NT2/D1 (cell line): Measurements from ENCODE around the gene AMBRA1.

Experiments used
- SUZ12 ChIP-seq: IDR thresholded peaks from 2 replicates; pipeline ENCODE4 v1.6.1; 2011; ENCODE audit not compliant: insufficient read length, insufficient read depth; ENCODE audit errors: extremely low read depth
- YY1 ChIP-seq: IDR thresholded peaks from 2 replicates; pipeline ENCODE4 v1.6.1; 2011; ENCODE audit not compliant: insufficient read length, insufficient read depth
- ZNF274 ChIP-seq: IDR thresholded peaks from 2 replicates; pipeline ENCODE4 v1.6.1; 2011; ENCODE audit warnings: mild to moderate bottlenecking, low read depth, low read length

GRCh38 chr11:46472662-46472994 lies 121.2 kb downstream of the AMBRA1 start:
- TF ChIP-seq YY1 (no peak), ZNF274 (no peak), SUZ12 (no peak)
